Stomach (tissue), 9 donors: ENCODE results near the gene UBE2G1. TPM values are rescaled to one million over a fixed set of nuclear protein-coding genes. Genes with fewer than 3 reads are reported as not detected.

Experiments
- DNase-seq, 2 donors: peaks; one replicate each; pipeline versions ENCODE4 v3.0.0 to v3.0.0-alpha.2; 2013 to 2019
- H3K27ac ChIP-seq, 5 donors: fragments of 200-600 bp in 4 of 5; sonication (generic) in 4 of 5; one replicate each; pipeline ENCODE4 v1.5.1; 2013 to 2019; ENCODE audit warnings: mild to moderate bottlenecking in 1 of 5, moderate library complexity in 1 of 5
- H3K27me3 ChIP-seq, 3 donors: fragments of 200-600 bp; sonication (generic); one replicate each; pipeline ENCODE4 v1.5.1; 2017 to 2019; ENCODE audit warnings: mixed run types in 1 of 3
- H3K36me3 ChIP-seq, 4 donors: fragments of 200-600 bp; sonication (generic); 1 replicate in 3 of 4; 2 replicates in 1 of 4; pipeline ENCODE4 v1.5.1; 2016 to 2019
- H3K4me1 ChIP-seq, 4 donors: fragments of 200-600 bp; sonication (generic); one replicate each; pipeline ENCODE4 v1.5.1; 2016 to 2019
- H3K4me3 ChIP-seq, 4 donors: fragments of 200-600 bp; sonication (generic) in 3 of 4; one replicate each; pipeline ENCODE4 v1.5.1; 2016 to 2019; ENCODE audit warnings: mild to moderate bottlenecking in 1 of 4
- H3K9me3 ChIP-seq, 4 donors: fragments of 200-600 bp; sonication (generic); one replicate each; pipeline ENCODE4 v1.5.1; 2016 to 2019
- EP300 ChIP-seq: sonication (generic); formaldehyde crosslinking; IDR thresholded peaks from one replicate; pipeline ENCODE4 v1.6.1; 2017; ENCODE audit warnings: antibody characterized with exemption
- POLR2A ChIP-seq, 4 donors: fragments of 450-650 bp; IDR thresholded peaks; one replicate each; pipeline ENCODE4 v1.6.1; 2016; ENCODE audit warnings: antibody characterized with exemption in 4 of 4, control low read depth in 2 of 4, mild to moderate bottlenecking in 1 of 4, moderate library complexity in 1 of 4
- POLR2AphosphoS5 ChIP-seq, 3 donors: sonication (generic); formaldehyde crosslinking; IDR thresholded peaks; one replicate each; pipeline ENCODE4 v1.6.1; 2016; ENCODE audit warnings: antibody characterized with exemption in 3 of 3
- WGBS, 5 donors: extraction: QIAGEN DNeasy Blood & Tissue Kit in 3 of 5; methylation state at CpG; one replicate each; pipeline versions ENCODE4 v1.1.5 to v1.1.7; 2013 to 2018; 5-methylcytosine and 5-hydroxymethylcytosine counted together
- intact Hi-C: fragments of 100-400 bp; cut with DNase I; formaldehyde crosslinking; loops from one replicate; pipeline ENCODE4 v1.15.1; 2023; ENCODE audit warnings: low total_unique reads
- polyA plus RNA-seq, 3 donors: library from polyadenylated mRNA; stranded (reverse); fragments of 200-250 nt; gene quantifications; one replicate each; pipeline ENCODE4 v1.2.3, GENCODE V29; 2013
- total RNA-seq, 5 donors: library from RNA; depleted of rRNA; stranded (reverse); fragments of >200 nt; gene quantifications; one replicate each; pipeline versions ENCODE4 v1.1.0 to v1.2.3, GENCODE V29; 2014 to 2016
- TF ChIP-seq, protein P1 (sequence below), 7 experiments: fragments of 450-650 bp in 4 of 7; fragments of 200-600 bp in 3 of 7; sonication (generic) in 3 of 7; IDR thresholded peaks; one replicate each; pipeline ENCODE4 v1.5.1; 2016 to 2019; ENCODE audit warnings: antibody characterized with exemption in 7 of 7, control low read depth in 2 of 7, mild to moderate bottlenecking in 1 of 7
- donor health status: healthy with polysubstance abuse.
- donor health status: Bipolar disorder and iron deficiency.
- donor health status: healthy.

UBE2G1 gene
- total and polyA plus RNA-seq, 8 donors, result 14.0 to 91.0 (median 38.2) TPM

DNA sequence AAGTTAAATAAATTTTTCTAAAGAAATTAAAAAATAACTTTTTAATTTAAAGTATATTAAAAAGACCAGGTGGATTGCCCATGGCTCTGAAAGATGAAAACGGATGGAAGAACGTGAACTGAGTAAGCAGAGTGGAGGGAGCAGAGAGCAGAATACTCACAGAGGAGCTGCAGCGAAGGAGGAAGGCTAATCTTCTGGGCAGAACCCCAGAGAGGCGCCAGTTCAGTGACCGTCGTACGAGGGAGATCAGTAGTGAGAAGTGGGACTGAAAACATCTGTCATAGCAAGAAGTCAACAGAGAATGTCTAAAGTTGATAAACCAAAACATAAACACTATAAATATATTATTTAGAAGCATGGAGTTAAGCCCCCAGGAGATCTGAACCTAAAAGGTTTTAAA lies 34.9 kb downstream of the UBE2G1 start:
- 29 to 52% (median 34%) methylated on average over 7 of the region's 7 CpGs for WGBS, 5 donors
- intact Hi-C loops, result no loop called here
- peaks cover 24 to 84% (median 56%) of the 10 kb centered on the region in 4 donors for H3K4me1 ChIP-seq

DNA sequence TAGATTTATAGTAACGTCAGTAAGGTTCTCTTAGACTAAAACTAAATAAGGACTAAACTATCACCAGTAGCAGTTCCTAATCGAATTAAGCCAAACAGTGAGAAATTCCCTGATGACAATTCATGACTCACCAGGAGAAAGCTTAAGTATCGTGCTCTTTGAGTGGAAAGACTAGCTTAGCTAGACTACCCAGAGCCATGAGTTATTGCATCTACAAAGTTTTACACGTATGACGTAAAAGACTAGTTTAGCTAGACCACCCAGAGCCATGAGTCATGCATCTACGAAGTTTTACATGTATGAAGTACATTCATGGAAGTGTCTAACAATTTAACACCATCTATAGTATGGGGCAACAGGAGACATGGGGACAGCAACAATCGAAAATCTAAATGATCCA lies 36.6 kb downstream of the UBE2G1 start:
- WGBS, 5 donors, result 44 to 64% (median 54%) methylated on average over 7 of the region's 7 CpGs
- Histone ChIP-seq H3K36me3 (peaks cover 0 to 8% (median 0%) of the 10 kb centered on the region in 4 donors), H3K27ac (no peak overlapping the region), H3K27me3 (no peaks in the 10 kb centered on the region), H3K4me3 (no peak overlapping the region), H3K9me3 (no peaks in the 10 kb centered on the region), H3K4me1 (peaks cover 23 to 72% (median 43%) of the 10 kb centered on the region in 4 donors)
- no peak for TF ChIP-seq EP300
- no peak for TF ChIP-seq POLR2A (IDR thresholded peaks at IDR 0.05)
- TF ChIP-seq, protein P1, sequence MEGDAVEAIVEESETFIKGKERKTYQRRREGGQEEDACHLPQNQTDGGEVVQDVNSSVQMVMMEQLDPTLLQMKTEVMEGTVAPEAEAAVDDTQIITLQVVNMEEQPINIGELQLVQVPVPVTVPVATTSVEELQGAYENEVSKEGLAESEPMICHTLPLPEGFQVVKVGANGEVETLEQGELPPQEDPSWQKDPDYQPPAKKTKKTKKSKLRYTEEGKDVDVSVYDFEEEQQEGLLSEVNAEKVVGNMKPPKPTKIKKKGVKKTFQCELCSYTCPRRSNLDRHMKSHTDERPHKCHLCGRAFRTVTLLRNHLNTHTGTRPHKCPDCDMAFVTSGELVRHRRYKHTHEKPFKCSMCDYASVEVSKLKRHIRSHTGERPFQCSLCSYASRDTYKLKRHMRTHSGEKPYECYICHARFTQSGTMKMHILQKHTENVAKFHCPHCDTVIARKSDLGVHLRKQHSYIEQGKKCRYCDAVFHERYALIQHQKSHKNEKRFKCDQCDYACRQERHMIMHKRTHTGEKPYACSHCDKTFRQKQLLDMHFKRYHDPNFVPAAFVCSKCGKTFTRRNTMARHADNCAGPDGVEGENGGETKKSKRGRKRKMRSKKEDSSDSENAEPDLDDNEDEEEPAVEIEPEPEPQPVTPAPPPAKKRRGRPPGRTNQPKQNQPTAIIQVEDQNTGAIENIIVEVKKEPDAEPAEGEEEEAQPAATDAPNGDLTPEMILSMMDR (IDR thresholded peaks at IDR 0.05), result no peak
- no peak for TF ChIP-seq POLR2AphosphoS5 (IDR thresholded peaks at IDR 0.05)
- DNase-seq, result peak in 1 of 2 donors; percentile 15
- intact Hi-C loops, result no loop called here

More for the DNA sequence above, 34.9 kb downstream of the UBE2G1 start:
- H3K9me3 ChIP-seq, result no peaks in the 10 kb centered on the region
- peak in 1 of 2 donors; percentile 29 for DNase-seq
- TF ChIP-seq EP300 (no peak), POLR2A (IDR thresholded peaks at IDR 0.05) (no peak), POLR2AphosphoS5 (IDR thresholded peaks at IDR 0.05) (no peak)
- TF ChIP-seq, protein P1 (IDR thresholded peaks at IDR 0.05), result no peak
- peak overlapping the region in 2 of 5 donors; percentile 22 to 49 for H3K27ac ChIP-seq
- H3K4me3 ChIP-seq, result no peak overlapping the region
- no peaks in the 10 kb centered on the region for H3K27me3 ChIP-seq
- peaks cover 0 to 8% (median 0%) of the 10 kb centered on the region in 4 donors for H3K36me3 ChIP-seq

DNA sequence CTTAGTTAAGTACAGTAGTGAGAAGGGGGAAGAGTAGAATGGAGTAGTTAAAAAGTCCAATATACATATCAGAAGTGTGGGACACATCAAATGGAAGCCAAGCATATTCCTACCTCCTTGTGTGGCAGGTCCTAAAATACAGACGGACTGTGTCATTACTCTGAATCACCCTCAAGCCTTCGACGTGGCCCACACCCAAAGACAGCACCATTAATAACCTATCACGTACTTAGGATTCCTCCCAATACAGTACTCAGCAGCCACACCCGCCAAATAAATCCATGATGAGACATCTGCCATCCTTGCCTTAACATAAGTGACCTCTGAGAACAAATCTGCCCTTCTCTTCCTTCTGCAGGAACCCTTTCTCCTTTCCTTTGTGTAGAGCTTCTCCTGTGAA lies 38.9 kb downstream of the UBE2G1 start:
- 67 to 89% (median 72%) methylated on average over 5 of the region's 5 CpGs for WGBS, 5 donors
- TF ChIP-seq POLR2A (IDR thresholded peaks at IDR 0.05), result no peak
- TF ChIP-seq EP300, result no peak
- TF ChIP-seq, protein P1 (IDR thresholded peaks at IDR 0.05), result no peak
- no peaks in the 10 kb centered on the region for H3K9me3 ChIP-seq
- peaks cover 0 to 8% (median 0%) of the 10 kb centered on the region in 4 donors for H3K36me3 ChIP-seq
- no peak overlapping the region for H3K27ac ChIP-seq
- H3K27me3 ChIP-seq, result no peaks in the 10 kb centered on the region
- H3K4me1 ChIP-seq, result peaks cover 15 to 60% (median 41%) of the 10 kb centered on the region in 4 donors
- intact Hi-C loops, result no loop called here
- DNase-seq, result no peak
- H3K4me3 ChIP-seq, result no peak overlapping the region

DNA sequence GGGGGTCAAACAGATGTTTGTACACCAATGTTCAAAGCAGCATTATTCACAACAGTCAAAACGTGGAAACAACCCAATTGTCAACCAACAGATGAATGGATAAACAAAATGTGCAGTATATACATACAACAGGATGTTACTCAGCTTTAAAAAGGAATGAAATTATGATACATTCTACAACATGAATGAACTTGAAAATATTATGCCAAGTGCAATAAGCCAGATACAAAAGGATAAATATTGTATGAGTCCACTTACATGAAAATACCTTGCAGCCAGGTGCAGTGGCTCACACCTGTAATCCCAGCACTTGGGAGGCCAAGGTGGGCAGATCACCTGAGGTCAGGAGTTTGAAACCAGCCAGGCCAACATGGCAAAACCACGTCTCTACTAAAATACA lies 39.9 kb downstream of the UBE2G1 start:
- no peaks in the 10 kb centered on the region for H3K27me3 ChIP-seq
- peaks cover 0 to 8% (median 0%) of the 10 kb centered on the region in 4 donors for H3K36me3 ChIP-seq
- intact Hi-C loops, result no loop called here
- no peaks in the 10 kb centered on the region for H3K9me3 ChIP-seq
- no peak for DNase-seq
- no peak overlapping the region for H3K27ac ChIP-seq
- no peak overlapping the region for H3K4me3 ChIP-seq
- TF ChIP-seq, protein P1 (IDR thresholded peaks at IDR 0.05), result no peak
- no peak for TF ChIP-seq EP300
- WGBS, 5 donors, result 70 to 85% (median 77%) methylated on average over 2 of the region's 2 CpGs
- H3K4me1 ChIP-seq, result peaks cover 10 to 55% (median 38%) of the 10 kb centered on the region in 4 donors
